ENCODE measurements around the gene GPR160. TPM values are rescaled to one million over a fixed set of nuclear protein-coding genes. Genes with fewer than 3 reads are reported as not detected.

The GPR160 gene
- total and polyA plus RNA-seq, 12 donors, result 0.76 to 5.8 (median 1.6) TPM

- Histone ChIP-seq H3K4me3 (no peak overlapping the region), H3K9me3 (replicated peaks in 1 of 3) (no peaks in the 10 kb centered on the region), H3K4me1 (replicated peaks in 1 of 2) (peaks cover 0 to 6% of the 10 kb centered on the region in 2 donors), H3K27me3 (no peaks in the 10 kb centered on the region), H3K27ac (no peak overlapping the region), H3K36me3 (replicated peaks in 1 of 2) (no peaks in the 10 kb centered on the region)
- DNase-seq, result no peak
- WGBS, 4 donors, result 95 to 100% (median 99%) methylated on average over 1 of the region's 1 CpG
- TF ChIP-seq POLR2A (IDR thresholded peaks at IDR 0.05), result no peak
- TF ChIP-seq, protein P1, sequence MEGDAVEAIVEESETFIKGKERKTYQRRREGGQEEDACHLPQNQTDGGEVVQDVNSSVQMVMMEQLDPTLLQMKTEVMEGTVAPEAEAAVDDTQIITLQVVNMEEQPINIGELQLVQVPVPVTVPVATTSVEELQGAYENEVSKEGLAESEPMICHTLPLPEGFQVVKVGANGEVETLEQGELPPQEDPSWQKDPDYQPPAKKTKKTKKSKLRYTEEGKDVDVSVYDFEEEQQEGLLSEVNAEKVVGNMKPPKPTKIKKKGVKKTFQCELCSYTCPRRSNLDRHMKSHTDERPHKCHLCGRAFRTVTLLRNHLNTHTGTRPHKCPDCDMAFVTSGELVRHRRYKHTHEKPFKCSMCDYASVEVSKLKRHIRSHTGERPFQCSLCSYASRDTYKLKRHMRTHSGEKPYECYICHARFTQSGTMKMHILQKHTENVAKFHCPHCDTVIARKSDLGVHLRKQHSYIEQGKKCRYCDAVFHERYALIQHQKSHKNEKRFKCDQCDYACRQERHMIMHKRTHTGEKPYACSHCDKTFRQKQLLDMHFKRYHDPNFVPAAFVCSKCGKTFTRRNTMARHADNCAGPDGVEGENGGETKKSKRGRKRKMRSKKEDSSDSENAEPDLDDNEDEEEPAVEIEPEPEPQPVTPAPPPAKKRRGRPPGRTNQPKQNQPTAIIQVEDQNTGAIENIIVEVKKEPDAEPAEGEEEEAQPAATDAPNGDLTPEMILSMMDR (IDR thresholded peaks at IDR 0.05), result no peak
- intact Hi-C loops (cut with DNase I), result no loop called here
These were observed 38.4 kb upstream of the GPR160 start for GRCh38 chr3:169999433-169999832.

DNA sequence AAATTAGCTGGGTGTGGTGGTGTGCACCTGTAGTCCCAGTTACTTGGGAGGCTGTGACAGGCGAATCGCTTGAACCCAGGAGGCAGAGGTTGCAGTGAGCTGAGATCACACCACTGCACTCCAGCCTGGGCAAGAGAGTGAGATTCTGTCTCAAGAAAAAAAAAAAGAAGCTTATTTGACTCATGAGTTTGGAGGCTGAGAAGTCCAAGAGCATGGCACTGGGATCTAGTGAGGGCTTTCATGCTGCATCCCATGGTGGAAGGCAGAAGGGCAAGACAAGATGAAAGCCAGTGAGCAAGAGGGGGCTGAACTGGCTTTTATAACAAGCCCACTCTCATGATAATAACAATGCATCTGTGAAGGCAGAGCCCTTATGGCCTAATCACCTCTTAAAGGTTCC is 37.7 kb upstream of the GPR160 start:
- 95 to 100% (median 97%) methylated on average over 2 of the region's 2 CpGs for WGBS, 4 donors
- Histone ChIP-seq H3K27ac (no peak overlapping the region), H3K36me3 (replicated peaks in 1 of 2) (no peaks in the 10 kb centered on the region), H3K9me3 (replicated peaks in 1 of 3) (no peaks in the 10 kb centered on the region), H3K4me1 (replicated peaks in 1 of 2) (peaks cover 0 to 6% of the 10 kb centered on the region in 2 donors), H3K4me3 (no peak overlapping the region), H3K27me3 (no peaks in the 10 kb centered on the region)
- intact Hi-C loops (cut with DNase I), result no loop called here
- no peak for TF ChIP-seq POLR2A (IDR thresholded peaks at IDR 0.05)
- TF ChIP-seq, protein P1 (IDR thresholded peaks at IDR 0.05), result no peak
- DNase-seq, result no peak

DNA sequence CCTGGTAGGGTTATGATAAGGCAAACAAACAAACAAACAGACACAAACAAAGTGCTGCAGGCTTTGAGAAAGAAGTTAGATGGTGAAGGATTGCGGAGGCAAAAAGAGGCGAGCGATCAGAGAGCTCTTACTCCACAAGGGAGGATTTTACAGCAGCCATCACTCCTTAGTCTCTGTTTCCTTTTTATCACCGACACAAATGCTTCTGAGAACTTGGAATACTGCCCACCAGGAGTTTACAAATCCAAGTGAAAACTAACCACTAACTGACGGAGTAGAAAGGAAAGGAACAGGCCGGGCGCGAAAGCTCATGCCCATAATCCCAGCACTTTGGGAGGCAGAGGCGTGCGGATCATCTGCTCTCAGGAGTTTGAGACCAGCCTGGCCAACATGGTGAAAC is 35.6 kb upstream of the GPR160 start:
- Histone ChIP-seq H3K4me3 (no peak overlapping the region), H3K9me3 (replicated peaks in 1 of 3) (no peaks in the 10 kb centered on the region), H3K36me3 (replicated peaks in 1 of 2) (no peaks in the 10 kb centered on the region), H3K27ac (peak overlapping the region in 1 of 5 donors; percentile 7), H3K4me1 (replicated peaks in 1 of 2) (peaks cover 4 to 13% of the 10 kb centered on the region in 2 donors), H3K27me3 (no peaks in the 10 kb centered on the region)
- intact Hi-C loops (cut with DNase I), result no loop called here
- WGBS, 4 donors, result 80 to 83% (median 82%) methylated on average over 10 of the region's 10 CpGs
- no peak for DNase-seq
- TF ChIP-seq, protein P1 (IDR thresholded peaks at IDR 0.05), result no peak
- no peak for TF ChIP-seq POLR2A (IDR thresholded peaks at IDR 0.05)

- intact Hi-C loops (cut with DNase I), result no loop called here
- WGBS, 4 donors, result 62 to 78% (median 70%) methylated on average over 1 of the region's 1 CpG
- H3K4me1 ChIP-seq (replicated peaks in 1 of 2), result peaks cover 4 to 15% of the 10 kb centered on the region in 2 donors
- DNase-seq, result no peak
- no peaks in the 10 kb centered on the region for H3K36me3 ChIP-seq (replicated peaks in 1 of 2)
- H3K27ac ChIP-seq, result peak overlapping the region in 1 of 5 donors; percentile 7
- no peak overlapping the region for H3K4me3 ChIP-seq
- H3K9me3 ChIP-seq (replicated peaks in 1 of 3), result no peaks in the 10 kb centered on the region
- TF ChIP-seq, protein P1 (IDR thresholded peaks at IDR 0.05), result no peak
- no peak for TF ChIP-seq POLR2A (IDR thresholded peaks at IDR 0.05)
- H3K27me3 ChIP-seq, result no peaks in the 10 kb centered on the region
These were observed 34.9 kb upstream of the GPR160 start for GRCh38 chr3:170002879-170003278.

Measured in adrenal gland (tissue), 12 donors.